Activated CD8-positive, alpha-beta memory T cell treated with anti-CD3 and anti-CD28 coated beads for 4 hours (primary cell): ENCODE results near the gene CEP83.
A peak's percentile ranks its signal among the peaks of the same experiment; 100 is the strongest.
"Not testable (repeated sequence)": the region's sequence is repeated elsewhere in the genome, so short reads cannot be mapped to it uniquely, and the experiment has no call there.

Experiments
- DNase-seq, 2 donors: peaks; one replicate each; pipeline ENCODE4 v3.0.0-alpha.2; 2020; ENCODE audit warnings: low read depth in 2 of 2

CEP83 gene, protein sequence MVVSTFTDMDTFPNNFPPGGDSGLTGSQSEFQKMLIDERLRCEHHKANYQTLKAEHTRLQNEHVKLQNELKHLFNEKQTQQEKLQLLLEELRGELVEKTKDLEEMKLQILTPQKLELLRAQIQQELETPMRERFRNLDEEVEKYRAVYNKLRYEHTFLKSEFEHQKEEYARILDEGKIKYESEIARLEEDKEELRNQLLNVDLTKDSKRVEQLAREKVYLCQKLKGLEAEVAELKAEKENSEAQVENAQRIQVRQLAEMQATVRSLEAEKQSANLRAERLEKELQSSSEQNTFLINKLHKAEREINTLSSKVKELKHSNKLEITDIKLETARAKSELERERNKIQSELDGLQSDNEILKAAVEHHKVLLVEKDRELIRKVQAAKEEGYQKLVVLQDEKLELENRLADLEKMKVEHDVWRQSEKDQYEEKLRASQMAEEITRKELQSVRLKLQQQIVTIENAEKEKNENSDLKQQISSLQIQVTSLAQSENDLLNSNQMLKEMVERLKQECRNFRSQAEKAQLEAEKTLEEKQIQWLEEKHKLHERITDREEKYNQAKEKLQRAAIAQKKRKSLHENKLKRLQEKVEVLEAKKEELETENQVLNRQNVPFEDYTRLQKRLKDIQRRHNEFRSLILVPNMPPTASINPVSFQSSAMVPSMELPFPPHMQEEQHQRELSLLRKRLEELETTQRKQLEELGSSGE

DNA sequence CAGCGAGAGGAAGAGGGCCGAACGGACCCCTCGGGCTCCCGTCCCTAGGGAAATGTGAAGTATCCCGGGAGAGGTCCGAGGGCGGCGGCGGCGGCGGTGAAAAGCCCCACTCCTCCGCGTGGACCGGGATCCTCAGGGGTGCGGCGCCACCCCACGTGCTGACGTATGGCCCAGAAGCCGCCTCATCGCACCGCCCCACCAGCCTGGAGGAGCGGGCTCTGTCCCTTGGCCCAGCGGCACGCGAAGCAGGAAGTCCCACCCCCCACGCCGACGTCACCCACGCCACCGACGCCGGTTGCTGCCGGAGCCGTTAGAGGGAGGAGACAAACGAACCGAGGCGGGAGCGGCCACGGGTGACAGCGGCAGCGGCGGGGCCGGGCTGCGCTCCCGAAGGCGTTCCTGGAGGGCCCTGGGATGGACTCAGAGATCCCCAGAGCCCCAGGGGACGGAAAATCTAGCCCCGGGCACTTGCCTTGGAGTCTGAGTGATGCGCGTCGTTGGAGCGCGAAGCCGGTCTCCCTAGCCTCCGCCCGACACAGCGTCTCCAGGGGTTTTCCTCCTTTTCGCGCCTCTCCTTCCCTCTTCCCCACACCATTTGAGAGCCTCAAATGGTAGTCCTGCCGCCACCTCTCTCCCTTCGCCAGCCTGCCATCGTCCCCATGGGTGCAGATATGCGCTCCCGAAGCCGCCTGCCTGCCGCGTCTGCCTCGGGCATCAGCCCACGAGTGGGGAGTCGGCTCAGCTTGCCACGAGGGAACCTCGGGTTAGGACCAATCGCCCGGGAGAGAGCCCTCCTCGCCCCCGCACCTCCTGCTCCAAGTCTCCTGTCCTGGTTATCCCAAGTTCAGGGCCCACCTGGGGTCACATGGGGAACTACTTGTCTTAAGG lies at the start of gene CEP83:
Gene CEP83, minus strand, starts transcription at position 140 of the 888 bp plus-strand sequence. CDS start 47,377 bp downstream, outside the sequence.
- peak; percentile 92 to 96 for DNase-seq

DNA sequence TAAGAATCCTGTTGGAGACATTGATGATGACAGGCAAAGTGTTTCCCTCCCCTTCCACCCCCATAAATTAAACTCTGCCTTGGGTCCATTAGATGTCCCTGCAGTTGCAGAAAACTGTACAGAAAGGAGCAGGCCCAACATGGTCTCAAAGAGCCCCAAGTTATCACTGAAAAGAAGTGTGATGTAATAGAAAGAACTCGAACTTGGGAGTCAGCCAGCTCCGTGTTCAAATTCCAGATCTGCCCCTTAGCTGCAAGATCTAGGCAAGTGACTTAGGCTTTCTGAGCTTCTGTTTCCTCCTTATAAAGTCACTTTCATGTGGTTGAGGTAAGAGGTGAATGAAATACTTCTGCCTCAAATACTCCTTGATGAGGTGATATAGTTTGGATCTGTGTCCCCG lies 49.6 kb upstream of the CEP83 start:
- DNase-seq, result no peak

DNA sequence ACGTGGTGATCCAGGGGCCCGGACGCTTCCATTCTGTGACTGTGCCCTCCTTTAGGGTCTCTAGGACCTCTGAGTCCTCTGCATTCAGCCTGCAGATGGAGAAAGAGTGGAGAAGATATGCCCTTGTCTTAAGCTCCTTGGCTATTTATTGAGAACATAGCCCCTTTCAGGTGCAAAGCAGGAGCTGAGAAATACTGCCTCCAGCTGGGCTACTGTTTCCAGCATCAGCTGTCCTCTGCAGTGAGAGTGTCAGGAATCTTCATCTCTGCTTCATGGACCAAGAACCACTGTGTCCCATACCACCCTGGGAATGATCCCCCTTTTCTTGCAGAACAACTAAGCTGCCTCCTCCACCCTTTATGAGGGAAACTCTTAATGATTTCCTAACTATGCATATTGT lies 47.8 kb upstream of the CEP83 start:
- no peak for DNase-seq

DNA sequence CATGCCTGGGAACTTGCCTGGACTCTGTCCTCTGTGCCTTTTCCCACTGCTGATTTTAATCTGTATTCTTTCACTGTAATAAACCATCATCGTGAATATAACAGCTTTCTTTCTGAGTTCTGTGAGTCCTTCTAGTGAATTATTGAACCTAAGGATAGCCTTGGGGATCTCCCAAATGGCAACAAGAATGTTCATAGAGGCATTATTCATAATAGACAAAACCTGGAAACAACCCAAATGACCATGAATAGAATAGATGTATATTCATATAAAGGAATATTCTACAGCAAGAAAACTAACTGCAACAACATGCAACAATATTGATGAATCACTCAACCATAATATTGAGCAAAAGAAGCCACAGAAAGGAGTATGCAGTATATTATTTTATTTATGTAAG lies 44.7 kb upstream of the CEP83 start:
- no peak for DNase-seq

DNA sequence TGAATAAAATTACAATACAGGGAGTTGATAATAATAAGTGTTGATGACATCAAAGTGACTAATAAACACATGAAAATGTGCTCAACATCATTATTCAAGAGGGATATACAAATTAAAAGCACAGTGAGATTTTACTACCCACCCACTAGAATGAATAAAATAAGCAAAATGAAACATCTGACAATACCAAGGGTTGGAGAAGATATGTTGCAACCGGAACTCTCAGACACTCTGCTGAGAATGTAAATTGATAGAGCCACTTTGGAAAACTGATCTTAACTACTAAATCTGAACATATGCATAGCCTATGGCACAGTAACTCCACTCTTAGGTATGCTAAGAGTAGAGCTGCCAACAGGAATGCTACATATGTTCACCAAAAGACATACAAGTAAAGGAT lies 44.0 kb upstream of the CEP83 start:
- no peak for DNase-seq

DNA sequence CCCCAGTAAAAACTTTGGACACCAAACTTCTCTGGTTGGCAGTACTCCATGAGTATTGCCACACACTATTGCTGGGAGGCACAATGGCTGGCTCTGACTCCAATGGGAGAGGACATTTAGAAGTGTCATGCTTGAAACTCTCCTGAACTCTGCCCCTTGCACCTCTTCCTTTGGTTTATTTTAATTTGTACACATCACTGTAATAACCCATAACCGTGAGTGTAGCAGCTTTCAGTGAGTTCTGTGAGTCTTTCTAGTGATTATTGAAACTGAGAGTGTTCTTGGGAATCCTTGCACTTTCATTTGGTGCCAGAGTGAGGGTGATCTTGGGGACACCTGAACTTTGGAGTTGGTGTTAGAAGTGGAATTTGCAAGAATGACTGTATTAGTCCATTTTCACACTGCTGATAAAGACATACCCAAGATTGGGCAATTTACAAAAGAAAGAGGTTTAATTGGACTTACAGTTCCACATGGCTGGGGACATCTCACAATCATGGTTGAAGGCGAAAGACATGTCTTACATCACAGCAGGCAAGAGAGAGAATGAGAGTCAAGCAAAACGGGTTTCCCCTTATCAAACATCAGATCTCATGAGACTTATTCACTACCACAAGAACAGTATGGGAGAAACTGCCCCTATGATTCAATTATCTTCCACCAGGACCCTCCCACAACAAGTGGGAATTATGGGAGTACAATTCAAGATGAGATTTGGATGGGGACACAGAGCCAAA lies 41.3 kb upstream of the CEP83 start:
- DNase-seq, result no peak

DNA sequence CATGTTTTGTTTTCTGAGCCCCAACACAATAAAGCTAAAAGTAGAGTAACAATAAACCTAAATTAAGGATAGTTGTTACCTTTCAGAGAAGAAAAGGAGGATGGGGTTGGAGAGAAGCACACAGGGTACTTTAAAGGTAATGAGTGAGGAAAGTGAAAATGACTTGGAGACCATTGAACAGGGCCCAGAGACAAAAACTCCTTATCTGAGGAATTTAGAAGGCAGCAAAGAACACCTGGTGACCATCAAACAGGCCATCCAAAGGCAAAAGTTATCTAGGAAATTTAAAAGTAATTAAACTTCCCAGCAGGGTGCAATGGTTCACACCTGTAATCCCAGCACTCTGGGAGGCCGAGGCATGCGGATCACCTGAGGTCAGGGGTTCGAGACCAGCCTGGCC lies 39.0 kb upstream of the CEP83 start:
- no peak for DNase-seq

DNA sequence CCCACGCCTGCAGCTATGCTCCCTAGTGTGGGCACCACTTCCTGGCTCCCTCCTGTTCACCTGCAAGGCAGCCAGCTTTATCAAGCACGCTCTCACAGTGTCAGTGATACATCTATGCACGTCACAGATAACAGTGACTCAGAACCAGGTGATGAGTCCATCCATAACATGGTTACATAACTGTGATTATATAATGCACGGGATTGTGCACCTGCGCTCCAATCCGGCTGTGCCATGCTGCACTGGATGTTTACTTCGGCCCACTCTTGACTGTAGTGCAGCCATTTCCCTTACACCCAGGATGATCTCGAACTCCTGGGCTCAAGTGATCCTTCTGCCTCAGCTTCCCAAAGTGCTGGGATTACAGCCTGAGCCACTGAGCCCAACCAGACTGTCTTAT lies 38.4 kb upstream of the CEP83 start:
- DNase-seq, result no peak

DNA sequence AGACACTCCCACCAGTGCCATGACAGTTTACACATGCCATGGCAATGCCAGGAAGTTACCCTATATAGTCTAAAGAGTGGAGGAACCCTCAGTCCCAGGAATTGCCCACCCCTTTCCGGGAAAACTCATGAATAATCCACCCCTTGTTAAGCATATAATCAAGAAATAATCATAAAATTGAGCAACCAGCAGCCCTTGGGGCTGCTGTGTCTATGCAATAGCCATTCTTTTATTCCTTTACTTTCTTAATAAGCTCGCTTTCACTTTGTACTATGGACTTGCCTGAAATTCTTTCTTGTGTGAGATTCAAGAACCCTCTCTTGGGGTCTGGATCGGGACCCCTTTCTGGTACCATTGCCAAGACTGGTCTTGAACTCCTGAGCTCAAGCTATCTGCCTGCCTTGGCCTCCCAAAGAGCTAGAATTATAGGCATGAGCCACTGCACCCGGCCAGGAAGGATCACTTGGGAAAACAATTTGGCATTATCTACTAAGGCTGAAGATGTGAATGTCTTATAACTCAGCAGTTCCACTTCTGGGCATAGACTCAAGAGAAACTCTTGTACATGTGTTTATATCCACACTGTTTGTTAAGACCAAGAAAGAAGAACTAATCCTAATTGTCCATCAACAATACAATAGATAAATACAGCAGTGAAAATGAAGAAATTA lies 35.9 kb upstream of the CEP83 start:
- no peak for DNase-seq

DNA sequence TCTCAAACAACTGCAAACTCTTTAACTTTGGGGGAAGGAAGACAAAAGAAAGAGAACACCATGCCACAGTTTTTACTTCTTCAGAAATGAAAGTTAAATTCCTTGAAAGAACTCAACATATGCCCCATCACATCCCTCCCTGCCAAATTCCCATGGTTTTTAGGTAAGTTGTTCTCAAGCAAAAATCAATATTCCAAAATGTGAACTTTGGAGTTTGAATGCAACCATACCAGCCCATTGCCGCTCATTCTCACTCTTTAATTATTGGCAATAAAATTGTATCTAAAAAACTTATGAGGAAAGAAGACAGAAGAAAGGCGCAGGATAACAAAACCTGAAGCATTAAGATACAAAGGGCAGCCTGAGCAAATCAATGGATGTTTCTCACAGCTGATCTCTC lies 31.8 kb upstream of the CEP83 start:
- no peak for DNase-seq

DNA sequence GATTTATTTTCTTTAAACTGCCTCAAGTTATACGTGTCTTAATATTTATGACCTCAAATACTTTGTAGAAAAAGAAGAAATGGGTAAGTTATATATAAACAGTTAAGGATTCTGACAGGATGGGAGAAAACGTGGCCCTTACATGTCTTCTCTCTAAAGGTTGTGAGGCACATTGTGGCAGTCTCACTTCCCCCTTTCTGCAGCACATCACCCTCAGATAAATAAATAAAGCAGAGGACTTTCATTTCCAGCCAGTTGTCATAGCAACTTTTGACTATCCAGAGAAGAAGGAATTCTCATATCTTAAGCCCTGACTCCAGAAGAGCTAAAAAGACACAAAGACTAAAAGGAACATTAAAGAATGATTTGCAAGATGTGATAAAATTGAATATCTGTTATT lies 28.8 kb upstream of the CEP83 start:
- no peak for DNase-seq

DNA sequence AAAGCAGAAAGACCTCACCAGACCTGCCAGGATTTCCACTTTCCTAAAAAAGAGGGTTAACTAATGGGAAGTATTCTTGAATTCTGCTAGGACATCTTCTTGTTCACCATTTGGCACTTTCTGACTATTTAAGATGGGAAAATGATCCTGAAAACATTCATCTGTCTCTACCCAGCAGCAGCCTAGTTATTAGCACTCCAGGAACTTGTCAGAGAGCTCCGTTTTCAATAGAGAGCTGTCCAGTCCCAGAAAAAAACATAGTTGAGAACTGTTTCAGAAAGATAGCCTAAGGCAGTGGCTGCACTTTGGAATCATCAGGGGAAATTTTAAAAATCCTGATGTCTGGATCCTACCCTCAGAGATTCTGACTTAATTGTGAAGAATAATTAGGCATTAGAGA lies 22.1 kb upstream of the CEP83 start:
- DNase-seq, result no peak

DNA sequence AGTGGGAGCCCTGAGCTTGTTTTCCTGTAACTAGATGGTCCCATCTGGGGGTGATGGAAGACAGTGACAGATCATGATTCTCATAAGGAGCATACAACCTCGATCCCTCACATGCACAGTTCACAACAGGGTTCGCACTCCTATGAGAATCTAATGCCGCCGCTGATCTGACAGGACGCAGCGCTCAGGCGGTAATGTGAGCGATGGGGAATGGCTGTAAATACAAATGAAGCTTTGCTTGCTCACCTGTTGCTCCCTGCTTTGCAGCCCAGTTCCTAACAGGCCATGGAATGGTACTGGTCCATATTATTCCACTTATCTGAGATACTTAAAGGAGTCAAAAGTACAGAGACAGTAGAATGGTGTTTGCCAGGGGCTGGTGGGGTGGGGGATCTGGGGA lies 9.9 kb upstream of the CEP83 start:
- DNase-seq, result no peak

DNA sequence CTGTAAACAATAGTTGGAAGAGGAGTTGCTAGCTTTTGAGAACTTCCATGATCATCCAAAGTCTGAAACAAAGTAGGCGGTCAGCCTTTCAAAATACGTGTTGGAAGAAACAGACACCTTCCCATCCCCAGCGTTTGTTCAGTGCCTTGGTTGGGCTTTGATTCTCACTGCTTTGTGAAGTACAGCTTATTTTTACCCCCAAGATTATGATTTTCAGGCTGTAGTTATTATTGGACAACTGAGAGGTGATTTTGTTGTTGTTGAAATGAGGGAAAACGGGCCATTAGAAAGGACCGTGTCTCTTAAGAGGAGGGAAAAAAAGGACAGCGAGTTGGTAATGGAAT lies 921 bp upstream of the CEP83 start:
- DNase-seq, result no peak

DNA sequence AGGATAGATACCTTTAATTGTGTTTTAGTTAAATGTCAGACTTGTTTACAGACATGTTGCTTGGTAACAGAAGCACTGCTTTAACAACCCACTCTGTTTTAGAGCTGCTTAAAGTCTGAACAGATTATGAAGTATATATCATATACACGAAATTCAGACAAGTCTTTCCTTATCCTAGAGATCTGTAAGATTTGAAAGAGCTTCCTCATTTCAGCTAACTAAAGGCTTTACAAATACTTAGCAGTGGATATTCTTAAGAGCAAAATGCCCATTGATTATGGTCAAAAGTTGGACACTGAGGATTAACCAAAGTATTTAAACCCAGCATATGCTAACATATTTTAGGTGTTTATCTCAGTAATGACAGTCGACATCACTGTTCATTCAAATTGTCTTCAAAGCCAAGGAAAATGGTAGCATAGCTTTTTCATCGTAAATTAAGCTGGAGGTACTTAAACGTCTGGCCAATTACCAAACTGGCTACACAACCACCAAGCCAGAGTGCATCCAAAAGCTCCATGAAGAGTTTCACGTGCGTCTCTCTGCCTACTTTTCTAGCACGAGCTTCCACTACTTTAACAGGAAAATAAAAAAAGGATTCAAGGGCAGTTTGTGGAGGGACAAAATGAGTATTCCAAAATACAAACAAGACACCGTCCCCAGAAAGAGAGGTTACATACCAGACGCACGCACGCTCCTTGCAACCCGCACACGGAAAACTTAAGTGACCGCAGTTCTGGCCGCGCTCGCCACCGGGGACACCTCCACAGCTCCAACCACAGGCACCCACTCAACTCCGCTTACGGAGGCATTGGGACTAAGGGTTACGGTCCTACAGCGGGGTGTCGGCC lies 565 bp downstream of the CEP83 start:
- DNase-seq, result no peak

DNA sequence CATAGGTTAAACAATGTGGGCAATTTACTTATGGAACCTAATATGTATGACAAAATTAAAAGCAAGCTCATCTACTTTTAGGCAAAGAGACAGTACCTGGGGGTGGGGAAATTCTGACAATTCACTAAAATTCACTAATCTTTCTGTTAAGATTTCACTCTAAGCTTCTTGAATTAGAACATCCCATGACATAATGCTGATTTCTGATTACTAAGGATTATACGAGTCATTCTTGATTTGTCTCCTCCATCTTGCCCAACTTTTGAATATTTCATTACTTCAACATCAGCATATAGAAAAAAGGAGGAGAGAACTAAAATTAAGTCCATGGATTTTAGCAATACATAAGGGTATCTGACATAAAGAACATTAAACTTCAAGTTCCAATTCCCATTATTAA lies 2.4 kb downstream of the CEP83 start:
- no peak for DNase-seq

DNA sequence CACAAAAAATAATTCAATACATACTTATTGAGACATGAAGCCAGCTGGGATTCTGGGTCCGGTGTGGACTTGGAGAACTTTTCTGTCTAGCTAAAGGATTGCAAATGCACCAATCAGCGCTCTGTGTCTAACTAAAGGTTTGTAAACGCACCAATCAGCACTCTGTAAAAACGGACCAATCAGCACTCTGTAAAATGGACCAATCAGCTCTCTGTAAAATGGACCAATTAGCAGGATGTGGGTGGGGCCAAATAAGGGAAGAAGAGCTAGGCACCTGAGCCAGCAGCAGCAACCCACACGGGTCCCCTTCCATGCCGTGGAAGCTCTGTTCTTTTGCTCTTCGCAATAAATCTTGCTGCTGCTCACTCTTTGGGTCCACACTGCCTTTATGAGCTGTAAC lies 5.3 kb downstream of the CEP83 start:
- not testable (repeated sequence) for DNase-seq

DNA sequence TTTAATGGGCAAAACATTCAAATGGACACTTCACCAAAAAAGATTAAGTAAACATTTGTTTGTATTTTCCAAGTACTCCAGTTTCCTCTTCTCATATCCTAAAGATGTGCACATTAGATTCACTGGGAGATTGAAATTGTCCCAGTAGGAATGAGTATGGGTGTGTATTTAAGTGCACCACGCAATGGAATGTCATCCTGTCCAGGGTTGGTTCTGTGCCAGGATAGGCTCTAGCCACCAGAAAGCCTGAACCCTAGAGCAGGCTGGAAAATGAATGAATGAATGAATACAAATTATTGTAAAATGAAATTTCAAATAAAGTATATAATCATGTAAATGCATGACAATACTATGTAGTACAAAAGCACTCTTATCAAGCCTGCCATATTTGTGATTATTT lies 14.0 kb downstream of the CEP83 start:
- DNase-seq, result no peak

DNA sequence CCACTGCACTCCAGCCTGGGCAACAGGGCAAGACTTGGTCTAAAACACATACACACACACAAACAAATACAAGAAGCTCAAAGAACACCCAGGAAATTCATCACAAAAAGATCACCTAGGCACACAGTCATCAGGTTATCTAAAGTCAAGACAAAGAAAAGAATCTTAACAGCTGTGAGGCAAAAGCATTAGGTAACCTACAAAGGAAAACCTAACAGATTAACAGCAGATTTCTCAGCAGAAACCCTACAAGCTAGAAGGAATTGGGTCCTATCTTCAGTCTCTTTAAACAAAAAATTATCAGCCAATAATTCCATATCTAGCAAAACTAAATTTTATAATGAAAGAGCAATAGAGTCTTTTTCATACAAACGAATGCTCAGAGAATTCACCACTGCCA lies 22.4 kb downstream of the CEP83 start:
- no peak for DNase-seq

DNA sequence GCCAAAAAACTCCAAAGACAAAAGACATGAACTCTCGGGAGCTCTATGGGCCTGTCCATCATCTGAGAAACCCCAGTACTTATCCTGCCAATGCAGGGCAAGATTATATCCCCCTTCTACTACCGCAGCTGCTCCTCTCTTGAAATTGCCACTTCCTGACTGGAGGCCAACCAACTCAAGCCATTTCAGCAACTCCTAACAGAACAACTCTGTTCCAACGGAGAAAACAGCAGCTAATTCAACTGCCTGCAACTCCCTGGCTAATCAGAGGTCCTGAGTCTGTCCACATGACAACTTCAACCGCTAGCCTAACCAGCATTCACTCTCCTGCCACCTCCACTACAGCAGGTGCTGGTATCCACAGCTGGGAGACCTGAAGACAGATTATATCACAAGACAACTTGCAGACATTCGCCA lies 24.1 kb downstream of the CEP83 start:
- no peak for DNase-seq
